Measurements from ENCODE around the gene TRUB2.
"Not testable (repeated sequence)": the region's sequence is repeated elsewhere in the genome, so short reads cannot be mapped to it uniquely, and the experiment has no call there.

Gene TRUB2

DNA sequence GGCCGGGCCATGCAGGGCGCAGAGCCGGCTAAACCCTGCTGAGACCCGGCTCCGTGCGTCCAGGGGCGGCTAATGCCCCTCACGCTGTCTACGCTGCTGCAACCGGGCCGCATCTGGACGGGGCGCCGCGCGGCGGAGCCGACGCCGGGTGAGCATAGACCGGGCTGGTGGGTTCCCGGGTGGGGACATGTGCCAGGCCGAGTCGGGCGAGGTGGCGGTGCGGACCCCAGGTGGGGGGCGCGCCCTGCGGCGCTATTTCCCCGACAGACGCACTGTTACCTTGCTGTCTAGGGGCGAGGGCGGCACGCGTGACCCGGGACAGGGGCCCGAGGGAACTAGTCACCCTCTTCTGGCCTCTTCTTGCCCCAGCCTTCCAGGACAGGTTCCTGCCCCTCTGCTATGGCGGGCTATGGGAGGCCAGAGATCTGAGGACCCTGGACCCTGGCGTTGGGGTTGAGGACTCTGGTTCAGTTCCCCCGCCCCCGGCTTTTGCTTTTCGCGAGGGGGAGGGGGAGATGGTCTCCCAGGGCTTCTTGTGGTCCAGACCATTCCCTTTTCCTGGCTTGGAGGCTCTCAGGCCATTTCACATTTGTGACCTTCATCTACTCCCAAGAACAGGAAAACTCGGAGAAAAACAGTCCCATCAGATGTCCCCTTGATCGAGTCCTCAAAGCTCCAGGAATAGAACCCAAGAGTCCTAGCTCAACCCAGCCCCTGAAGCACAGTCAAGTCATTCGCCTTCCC is 18.6 kb upstream of the TRUB2 start:
- DNase-seq: no peak

DNA sequence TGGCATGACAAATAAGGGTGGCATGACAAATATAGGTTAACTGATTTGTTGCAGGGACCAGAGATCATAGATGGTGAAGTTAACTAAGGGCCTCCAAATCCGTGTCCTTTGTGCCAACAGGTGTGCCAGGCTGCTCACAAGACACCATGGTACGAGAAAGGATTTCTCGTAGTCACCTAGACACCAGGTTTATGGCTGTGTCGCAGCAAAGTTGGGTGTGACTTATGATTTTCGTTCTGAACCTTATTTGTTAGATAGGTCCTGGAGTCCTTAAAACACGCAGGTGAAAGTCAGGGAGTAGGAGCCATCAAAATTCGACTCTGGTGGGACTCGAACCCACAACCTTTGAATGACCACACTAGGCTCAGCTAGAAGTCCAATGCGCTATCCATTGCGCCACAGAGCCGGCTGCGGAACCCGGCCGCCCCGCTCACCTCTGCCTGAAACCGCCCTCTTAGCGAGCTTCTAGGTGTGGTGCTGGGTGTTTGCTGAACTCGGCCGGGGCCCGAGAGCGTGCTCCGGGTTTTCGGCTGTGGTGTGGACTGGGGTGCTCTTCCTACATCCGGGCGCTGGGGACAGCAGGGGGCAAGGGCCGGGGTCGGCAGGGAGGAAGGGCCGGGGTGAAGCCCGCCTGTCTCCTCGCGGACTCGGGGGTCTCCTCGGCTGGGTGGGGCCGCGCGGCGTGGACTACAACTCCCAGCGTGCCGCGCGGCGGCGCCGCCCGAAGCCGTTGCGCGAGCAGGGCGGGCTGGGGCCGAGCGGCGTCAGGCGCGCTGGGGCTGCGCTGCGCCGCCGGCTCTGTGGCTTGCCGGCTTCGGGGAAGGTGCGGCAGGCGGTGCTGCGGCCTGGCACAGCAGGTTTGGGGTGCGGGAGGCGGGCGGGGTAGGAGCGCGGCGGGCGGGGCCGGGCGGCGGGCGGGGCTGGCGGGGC is 17.8 kb upstream of the TRUB2 start, which contains the start of gene SLC27A4:
Gene SLC27A4, plus strand, starts transcription at position 767 of the 930 bp plus-strand sequence. CDS start 2,606 bp downstream, outside the sequence.
- DNase-seq: peak; percentile 68

DNA sequence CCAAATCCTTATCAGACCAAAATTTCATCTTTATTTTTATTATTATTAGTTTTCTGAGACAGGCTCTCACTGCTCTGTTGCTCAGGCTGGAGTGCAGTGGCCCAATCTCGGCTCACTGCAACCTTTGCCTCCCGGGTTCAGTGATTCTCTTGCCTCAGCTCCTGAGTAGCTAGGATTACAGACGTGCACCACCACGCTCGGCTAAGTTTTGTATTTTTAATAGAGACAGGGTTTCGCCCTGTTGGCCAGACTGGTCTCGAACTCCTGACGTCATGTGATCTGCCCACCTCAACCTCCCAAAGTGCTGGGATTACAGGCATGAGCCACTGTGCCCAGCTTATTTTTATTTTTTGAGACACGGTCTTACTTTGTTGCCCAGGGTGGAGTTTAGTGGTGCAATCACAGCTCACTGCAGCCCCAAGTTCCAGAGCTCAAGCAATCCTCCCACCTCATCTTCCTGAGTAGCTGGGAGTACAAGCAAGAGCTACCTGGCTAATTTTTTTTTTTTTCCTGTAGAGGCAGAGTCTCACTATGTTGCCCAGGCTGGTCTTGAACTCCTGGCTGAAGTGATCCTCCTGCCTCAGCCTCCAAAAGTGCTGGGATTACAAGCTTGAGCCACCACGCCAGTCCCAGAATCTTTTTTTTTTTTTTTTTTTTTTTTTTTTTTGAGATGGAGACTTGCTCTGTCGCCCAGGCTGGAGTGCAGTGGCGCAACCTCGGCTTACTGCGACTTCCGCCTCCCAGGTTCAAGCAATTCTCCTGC is 16.8 kb upstream of the TRUB2 start:
- not testable (repeated sequence) for DNase-seq

DNA sequence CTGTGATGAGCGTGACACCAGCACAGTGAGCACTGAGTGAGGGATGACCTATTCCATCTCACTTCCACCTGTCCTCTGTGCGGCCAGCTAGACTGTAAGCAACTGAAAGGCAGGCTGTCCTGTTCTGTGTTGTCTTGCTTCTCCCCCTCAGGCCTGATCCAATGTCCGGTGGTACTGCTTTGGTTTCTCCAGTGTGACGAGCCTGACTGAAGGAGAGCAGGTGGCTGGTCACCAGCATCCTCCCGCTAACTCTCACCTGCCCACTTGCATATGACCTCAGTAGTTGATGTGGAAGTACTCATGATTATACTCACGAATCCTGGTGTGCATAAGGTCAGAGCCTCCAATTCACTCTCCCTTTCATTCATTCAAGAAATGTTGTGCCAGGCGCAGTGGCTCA is 15.7 kb upstream of the TRUB2 start:
- DNase-seq: no peak

DNA sequence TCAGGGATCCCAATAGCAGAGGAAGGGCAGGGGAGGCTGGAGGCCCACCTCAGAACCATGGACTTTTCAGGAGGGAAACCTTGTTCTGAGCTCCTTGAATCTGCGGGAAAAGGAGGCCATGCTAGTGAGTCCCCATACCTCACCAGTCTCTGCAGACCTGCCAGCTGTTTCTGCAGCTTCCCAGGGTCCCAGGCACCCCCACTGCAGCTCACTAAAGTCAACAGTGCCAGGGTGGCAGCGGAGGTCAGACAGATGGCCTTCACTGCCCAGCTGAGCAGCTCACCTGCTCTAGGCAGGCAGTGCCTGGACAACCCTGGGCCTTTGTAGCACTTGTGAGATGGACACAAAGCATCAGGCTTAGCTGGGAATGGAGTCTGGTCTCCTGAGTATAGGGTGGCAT is 13.7 kb upstream of the TRUB2 start:
- no peak for DNase-seq

DNA sequence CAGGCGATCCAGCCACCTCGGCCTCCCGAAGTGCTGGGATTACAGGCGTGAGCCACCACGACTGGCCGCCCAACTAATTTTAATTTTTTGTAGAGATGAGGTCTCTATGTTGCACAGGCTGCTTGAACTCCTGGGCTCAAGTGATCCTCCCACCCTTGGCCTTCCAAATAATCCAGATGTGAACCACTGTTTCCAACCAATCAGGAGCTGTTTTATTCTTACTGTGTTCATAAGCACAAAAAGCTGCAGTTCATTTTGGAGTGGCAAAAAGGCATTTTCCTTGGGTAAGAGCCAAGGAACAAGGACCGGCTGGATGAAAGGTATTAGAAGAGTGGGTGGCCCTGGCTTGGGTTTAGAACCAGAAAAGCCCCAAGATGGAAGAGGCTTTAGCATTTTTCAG is 12.9 kb upstream of the TRUB2 start:
- DNase-seq: no peak

DNA sequence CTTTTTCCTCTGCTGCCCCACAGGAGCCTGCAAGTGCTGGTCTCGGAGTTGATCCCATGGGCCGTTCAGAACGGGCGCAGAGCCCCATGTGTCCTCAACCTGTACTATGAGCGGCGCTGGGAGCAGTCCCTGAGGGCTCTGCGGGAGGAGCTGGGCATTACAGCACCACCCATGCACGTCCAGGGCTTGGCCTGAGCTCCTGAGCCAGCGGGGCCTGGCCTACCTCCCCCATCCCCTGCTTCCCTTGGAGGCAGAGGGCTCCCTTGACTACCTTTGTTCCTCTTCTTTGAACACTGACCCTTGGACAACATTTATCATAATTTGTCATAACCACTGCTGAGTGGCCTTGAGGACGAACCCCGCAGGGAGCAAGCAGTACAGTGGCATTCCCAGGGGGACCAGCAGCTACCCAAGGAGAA is 11.2 kb upstream of the TRUB2 start:
- DNase-seq: no peak

DNA sequence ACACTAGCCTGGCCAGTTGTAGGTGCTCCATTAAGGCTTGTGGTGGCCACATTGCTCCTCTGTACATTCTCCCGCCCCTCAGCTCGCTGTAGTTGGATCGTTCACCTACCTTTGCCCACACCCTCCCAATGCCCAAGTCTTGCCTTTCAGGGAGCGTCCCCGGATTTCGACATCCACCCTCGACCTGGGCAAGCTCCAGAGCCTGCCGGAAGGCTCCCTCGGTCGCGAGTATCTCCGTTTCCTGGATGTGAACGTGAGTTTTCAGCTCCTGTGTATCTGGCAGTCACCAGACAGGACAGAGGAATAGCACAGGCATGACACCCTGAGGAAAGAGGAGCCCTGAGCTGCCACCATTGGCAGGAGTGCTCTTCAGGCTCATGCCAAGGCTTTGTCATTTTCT is 3.4 kb upstream of the TRUB2 start:
- DNase-seq: no peak

DNA sequence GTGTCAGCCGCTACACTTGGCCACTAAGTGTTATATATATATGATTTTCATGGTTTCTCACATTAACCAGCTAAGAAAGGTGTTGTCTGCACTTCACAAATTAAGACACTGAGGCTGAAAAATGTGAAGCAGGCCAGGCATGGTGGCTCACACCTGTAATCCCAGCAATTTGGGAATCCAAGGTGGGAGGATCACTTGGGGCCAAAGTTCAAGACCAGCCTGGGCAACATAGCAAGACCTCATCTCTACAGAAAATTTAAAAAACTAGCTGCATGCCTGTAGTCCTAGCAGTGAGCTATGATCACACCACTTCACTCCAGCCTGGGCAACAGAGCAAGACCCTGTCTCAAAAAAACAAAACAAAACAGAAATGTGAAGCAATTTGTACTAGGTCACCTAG is 2.2 kb upstream of the TRUB2 start:
- no peak for DNase-seq

DNA sequence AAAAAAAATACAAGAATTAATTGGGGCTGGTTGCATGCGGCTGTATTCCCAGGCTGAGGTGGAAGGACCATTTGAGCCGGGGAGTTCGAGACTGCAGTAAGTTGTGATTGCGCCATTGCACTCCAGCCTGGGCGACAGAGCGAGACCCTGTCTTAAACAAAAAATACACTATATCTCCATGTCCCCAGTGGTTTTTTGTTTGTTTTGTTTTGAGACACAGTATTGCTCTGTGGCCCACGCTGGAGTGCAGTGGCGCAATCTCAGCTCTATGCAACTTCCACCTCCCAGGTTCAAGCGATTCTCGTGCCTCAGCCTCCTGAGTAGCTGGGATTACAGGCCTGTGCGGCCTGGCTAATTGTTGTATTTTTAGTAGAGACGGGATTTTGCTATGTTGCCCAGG is 1.5 kb upstream of the TRUB2 start:
- no peak for DNase-seq

DNA sequence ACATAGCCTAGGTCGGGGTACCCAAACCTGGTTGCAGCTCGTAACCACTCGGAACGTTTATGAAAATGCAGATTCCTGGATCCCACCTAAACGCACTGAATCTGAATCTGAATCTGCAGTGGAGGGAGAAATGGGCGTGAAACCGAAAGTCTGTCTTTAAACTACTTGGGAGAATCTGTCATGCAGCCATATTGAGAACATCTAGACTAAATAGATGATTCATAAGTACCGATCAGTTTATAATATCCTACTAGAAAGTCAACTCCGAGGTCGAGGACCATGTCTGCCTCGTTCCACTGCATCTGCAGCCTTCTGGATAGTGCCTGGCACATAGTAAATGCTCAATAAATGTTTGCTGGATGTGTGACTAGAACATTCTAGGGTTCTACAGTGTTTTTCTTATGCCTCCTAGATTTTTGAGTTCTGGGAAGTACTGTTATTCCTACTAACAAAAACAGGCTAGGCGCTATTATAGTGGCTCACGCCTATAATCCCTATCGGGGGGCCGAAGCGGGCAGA is 1.0 kb upstream of the TRUB2 start:
- no peak for DNase-seq

DNA sequence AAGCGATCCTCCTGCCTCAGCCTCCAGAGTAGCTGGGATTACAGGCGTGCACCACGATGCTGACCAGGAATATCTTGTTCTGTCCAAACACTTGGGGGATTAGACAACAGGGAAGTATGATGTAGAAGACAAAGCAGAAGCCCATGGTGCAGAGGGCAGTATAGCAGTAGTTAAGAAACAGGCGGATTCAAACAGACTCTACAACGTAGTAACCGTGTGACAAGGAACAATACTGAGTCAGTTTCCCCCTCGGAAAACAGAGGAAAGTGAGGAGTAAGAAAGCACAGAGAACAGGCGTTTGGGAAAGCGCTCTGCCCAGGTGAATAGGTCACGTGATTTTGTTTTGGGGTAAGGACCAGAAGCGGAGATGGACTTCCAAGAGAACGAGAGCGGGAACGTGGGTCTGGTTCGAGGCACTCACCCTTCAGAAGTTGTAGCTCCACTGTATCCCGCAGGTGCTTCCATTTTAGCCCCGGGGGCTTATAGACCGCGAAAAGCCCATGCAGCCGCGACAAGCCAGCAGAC is 306 bp downstream of the TRUB2 start:
- no peak for DNase-seq

DNA sequence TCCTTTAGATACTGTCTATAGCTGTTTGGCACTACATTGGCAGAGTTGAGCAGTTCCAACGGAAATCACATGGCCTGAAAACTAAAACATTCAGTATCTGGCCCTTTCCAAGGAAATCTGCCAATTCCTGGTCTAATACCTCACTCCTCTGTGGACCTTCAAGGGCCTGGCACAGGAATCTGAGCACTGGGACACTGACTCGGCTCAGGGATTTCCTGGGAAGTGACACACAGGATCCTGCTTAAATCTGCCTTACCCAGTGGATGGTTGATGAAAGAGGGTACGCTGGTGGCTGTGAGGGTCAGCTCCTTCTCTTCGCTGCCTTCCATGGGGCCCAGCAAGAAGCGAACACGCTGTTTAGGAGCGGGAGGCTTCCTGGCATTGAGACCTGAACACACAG is 904 bp downstream of the TRUB2 start:
- DNase-seq: no peak

DNA sequence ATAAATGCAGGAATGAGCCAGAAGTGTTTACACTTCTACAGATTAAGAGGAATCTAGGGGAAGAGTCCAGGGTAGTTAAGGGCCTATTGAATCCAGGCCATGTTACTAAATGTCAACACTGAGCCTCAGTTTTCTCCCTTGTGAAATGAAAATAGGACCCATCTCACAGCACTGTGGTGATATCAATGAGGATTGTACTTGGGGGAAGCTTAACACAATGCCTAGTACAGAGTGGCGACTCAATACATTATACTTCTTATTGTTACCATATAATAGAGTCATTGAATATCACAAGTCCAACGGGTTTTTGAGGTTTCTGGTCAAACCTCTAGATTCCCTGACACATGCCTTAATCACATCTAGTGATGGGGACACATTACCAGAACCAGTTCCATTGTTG is 4.6 kb downstream of the TRUB2 start:
- DNase-seq: no peak

DNA sequence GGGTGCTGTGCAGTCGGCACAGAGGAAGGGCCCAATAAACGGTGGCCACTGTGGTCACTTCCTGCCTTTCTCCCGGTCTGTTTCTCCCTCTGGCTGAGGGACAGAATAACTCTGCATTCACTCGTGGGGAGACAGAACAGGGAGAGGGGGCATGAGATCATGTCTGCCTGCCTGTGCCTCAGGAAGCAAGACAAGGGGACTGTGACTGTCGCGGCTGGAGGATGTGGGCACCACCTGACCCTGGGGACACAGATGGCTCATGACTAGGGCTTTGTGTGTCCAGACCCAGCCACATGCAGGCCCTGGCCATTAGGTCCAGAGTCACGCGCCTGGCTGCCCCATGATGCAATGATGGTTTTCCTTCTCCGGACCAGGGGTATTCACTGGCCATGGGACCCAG is 5.8 kb downstream of the TRUB2 start:
- DNase-seq: no peak

DNA sequence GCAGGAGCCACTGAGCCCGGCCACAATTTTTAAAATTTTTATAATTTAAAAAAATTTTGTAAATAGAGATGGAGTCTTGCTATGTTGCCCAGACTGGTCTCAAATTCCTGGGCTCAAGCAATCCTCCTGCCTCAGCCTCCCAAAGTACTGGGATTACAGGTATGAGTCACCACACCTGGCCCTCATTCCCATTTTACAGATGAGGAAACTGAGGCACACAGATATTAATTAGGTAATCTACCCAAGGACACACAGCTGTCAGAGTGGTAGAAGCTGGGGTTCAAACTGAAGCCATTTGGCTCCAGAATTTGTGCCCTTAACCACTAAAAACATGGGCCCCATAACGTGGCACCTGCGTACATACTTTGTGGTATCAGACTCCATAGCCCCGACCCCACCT is 7.5 kb downstream of the TRUB2 start:
- DNase-seq: no peak

DNA sequence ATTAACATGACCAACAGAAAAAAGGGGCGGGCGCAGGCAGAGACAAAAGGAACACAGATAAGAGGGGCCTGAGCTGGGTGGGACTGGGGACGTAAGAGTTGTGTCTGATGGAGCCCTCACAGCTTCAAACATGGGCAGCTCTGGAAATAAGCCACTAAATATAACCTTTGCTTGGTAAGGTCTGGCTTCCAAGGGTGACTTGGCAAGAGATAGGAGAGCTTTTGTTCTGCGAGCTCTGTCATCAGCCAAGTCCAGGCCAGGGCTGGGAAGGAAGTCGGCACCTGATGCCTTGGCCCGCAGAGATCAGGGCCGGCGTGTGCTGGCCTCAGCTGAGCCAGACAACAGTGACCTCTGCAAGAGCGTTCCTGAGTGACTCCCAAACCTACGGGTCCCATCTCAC is 11.8 kb downstream of the TRUB2 start:
- no peak for DNase-seq

DNA sequence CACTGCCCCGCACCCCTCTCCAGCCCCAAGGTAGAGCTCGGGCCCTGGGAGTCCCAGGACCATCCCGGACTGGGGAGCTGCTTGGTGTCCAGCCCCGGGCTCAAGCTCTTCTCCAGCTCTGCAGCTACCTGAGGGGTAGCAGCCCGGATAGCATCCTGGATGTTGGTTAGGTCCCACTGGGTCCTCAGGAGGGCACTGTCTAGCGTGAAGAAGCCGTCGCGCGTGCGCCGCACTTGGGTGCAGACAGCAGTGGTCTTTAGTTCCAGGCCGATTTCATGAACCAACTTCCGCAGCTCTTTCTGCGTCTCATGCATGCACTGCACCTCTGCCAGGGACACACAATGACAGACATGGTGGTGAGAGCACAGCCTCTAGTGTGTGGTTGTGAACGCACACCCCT is 12.7 kb downstream of the TRUB2 start:
- no peak for DNase-seq

DNA sequence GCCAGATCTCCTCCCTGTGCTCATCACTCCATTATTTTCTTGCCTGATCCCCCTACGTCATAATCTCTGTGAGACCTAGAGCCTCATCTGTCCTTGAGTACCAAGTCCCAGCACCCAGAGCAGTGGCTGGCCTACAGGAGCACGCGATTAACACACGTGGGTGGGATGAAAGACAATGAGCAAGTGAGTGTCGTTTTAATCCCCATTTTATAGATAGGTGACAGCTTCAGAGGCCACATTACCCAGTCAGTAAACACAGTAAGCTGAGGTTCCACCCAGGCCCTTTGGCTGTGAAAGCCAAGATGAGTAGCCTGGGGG is 17.3 kb downstream of the TRUB2 start:
- DNase-seq: no peak

DNA sequence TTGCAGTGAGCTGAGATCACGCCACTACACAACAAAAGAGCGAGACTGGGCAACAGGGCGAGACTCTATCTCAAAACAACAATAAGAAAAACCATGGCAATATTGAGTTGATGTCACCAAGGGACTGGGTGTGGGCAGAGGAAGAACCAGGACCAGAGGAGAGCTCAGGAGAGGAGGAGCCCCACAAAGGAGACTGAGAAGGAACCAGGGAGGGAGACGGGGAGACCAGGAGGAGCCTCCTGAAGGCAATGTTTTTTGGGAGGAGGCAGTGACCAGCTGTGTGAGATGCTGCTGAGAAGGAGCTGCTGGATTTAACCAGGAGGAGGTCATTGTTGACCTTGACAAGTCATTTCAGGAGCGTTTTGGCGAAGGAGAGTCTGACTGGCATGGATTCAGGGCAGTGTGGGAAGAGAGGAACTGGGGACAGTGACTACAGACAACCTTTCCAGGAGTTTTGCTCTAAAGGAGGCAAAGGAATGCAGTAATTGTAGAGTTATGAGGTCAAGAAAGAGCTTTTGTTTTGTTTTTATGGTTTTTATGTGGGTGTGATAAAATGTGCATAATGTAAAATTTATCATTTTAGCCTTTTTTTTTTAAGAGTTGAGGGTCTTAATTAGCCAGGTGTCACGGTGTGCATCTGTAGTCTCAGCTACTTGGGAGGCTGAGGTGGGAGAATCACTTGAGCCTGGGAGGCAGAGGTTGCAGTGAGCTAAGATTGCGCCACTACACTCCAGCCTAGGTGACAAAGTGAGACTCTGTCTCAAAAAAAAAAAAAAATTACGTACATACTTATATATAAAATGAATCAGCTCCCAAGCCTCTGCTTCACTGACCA is 17.9 kb downstream of the TRUB2 start:
- DNase-seq: no peak

DNA sequence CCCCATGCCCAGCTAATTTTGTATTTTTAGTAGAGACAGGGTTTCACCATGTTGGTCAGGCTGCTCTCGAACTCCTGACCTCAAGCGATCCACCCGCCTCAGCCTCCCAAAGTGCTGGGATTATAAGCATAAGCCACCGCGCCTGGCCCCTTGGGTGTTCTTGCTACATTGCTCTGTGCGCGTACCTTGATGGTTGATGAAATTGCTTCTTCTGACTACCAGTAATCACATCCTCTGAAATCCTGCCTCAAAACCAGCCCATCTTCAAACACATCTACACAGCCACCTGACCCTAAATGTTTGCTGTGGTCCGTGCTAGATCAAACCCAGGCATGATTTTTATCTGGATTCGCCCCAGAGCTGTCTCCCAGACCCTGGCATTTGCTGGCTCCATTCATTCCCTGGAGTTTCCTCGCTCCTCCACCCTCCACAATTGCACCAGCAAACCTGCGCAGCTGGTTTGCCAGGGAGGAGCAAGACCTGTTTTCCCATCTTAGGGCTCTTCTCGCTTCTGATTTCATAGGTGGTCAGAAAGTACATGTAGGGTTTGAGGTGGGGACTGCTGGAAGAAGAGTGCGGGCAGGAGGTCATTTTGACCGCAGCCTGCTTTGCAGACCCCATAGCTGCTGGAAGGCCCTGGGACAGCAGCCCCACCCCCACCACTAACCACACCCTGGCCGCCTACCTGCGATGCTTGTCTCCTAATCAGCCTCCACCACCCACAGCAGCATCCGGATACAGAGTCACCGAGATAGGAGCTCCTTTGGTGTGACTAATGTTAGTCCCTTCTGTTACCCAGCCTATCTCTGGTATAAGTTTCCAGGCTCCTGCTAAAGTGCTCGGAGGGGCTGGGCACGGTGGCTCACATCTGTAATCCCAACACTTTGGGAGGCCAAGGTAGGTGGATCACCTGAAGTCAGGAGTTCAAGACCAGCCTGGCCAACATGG is 23.4 kb downstream of the TRUB2 start:
- no peak for DNase-seq
